HG02885 (cell line): ENCODE results near the gene JCHAIN.
"Not testable (repeated sequence)": the region's sequence is repeated elsewhere in the genome, so short reads cannot be mapped to it uniquely, and the experiment has no call there.

ENCODE experiments used
- ATAC-seq: cut with Tn5 transposase; IDR thresholded peaks from one replicate; pipeline ENCODE4 v1.9.1; 2021; ENCODE audit warnings: mild to moderate bottlenecking; ENCODE audit not compliant: unreplicated experiment, poor library complexity

The JCHAIN gene

GRCh38 chr4:70666369-70666768 is at the start of gene JCHAIN:
JCHAIN (minus strand) TSS chr4:70666508; CDS start chr4:70666490, 18 bp downstream.
- peak; percentile 79 for ATAC-seq

- ATAC-seq = peak; percentile 11
These were observed 48.8 kb upstream of the JCHAIN start for GRCh38 chr4:70715097-70715496.

GRCh38 chr4:70714079-70714887 is 48.0 kb upstream of the JCHAIN start:
- peak; percentile 58 for ATAC-seq

- peak; percentile 38 for ATAC-seq
These were observed 47.3 kb upstream of the JCHAIN start for GRCh38 chr4:70713453-70714078.

GRCh38 chr4:70712604-70713452 is 46.5 kb upstream of the JCHAIN start:
- ATAC-seq = peak; percentile 6

GRCh38 chr4:70712150-70712549 is 45.8 kb upstream of the JCHAIN start:
- ATAC-seq = no peak

GRCh38 chr4:70711599-70711998 is 45.3 kb upstream of the JCHAIN start:
- no peak for ATAC-seq

GRCh38 chr4:70709611-70710205 is 43.4 kb upstream of the JCHAIN start:
- ATAC-seq = no peak

GRCh38 chr4:70706516-70706915 is 40.2 kb upstream of the JCHAIN start:
- no peak for ATAC-seq

- ATAC-seq = no peak
These were observed 39.7 kb upstream of the JCHAIN start for GRCh38 chr4:70706044-70706461.

- peak; percentile 57 for ATAC-seq
These were observed 39.1 kb upstream of the JCHAIN start for GRCh38 chr4:70705183-70706043.

GRCh38 chr4:70704931-70705182 is 38.5 kb upstream of the JCHAIN start:
- ATAC-seq = peak; percentile 39

- peak; percentile 68 for ATAC-seq
These were observed 38.1 kb upstream of the JCHAIN start for GRCh38 chr4:70704215-70704930.

- no peak for ATAC-seq
These were observed 37.4 kb upstream of the JCHAIN start for GRCh38 chr4:70703619-70704214.

GRCh38 chr4:70702592-70702991 is 36.3 kb upstream of the JCHAIN start:
- not testable (repeated sequence) for ATAC-seq

GRCh38 chr4:70701271-70701670 is 35.0 kb upstream of the JCHAIN start:
- ATAC-seq = no peak

- ATAC-seq = no peak
These were observed 34.4 kb upstream of the JCHAIN start for GRCh38 chr4:70700712-70701111.

GRCh38 chr4:70698435-70698834 is 32.1 kb upstream of the JCHAIN start:
- not testable (repeated sequence) for ATAC-seq

- not testable (repeated sequence) for ATAC-seq
These were observed 28.3 kb upstream of the JCHAIN start for GRCh38 chr4:70694633-70695032.
